ENCODE results near the gene JAKMIP1.

The JAKMIP1 gene

DNA sequence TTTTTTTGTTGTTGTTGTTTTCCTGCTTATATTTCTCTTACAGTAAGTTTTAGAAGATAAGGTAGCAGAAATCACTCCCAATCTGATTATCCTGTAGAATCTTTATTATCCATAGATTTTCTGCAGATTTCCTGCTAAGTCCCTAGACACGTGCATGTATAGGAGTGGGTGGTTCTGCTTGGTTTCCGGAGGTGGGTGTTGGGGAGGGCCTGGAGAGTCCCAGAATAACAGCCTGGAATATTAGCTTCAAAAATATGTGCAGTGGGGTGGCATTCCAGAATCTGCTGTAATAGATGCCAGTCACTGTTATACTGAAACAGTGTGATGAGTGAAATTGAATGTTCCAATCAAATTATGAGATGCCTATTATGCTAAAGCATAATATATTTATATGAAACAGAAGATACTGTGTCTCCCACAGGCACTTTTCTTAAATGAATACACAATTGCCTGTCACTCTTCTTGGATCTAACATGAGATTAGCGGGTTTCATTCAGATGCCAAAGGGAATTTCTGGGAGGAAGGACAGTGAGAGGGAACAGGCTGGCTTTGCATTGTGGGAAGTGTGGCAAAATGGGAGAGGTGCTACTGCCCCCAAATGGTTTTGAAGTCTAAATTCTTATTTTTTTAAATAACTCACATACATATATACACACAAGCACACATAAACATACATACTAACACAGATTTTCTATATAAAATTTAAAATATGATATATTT is 219.8 kb downstream of the JAKMIP1 start:
- peak in 1 of 2 experiments; percentile 12 for DNase-seq

DNA sequence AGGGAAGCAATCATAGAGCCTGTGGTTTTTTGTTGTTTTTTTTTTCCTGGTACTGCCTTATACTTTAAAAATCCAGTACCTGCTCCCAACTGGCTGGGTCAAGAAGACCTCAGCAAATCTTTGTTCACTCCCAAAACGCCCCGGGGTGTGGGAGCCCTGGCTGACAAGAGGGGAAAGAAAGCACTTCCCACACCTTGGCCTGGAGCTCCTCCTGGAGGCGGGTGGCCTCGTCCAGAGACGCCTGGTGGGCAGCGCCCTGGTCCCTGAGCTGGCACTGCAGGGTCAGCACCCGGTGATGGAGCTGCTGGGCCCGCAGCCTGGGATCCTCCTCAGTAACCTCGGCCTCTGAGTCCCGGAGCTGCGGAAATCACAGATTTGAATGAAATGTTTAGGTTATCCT is 220.4 kb downstream of the JAKMIP1 start:
- DNase-seq, result peak; percentile 5 to 15

DNA sequence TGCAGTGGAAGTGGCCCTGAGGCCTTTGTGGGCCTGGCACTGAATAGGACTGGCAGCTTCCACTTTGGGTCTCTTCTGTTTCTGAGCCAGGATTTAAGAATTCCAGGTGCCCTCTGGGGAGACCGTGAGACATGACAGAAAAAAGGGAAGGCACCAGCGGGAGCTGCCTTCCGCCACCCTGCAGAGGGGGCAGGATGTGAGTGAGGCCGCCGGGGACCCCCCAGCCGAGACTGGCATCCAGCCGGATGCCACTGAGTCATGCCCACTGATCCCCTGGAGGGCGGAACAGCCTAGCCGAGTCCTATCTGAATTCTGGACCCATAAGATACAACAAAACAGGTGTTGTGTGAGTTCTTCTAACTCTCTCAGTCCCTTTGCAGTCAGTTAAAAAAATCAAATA is 223.4 kb downstream of the JAKMIP1 start:
- DNase-seq, result no peak

DNA sequence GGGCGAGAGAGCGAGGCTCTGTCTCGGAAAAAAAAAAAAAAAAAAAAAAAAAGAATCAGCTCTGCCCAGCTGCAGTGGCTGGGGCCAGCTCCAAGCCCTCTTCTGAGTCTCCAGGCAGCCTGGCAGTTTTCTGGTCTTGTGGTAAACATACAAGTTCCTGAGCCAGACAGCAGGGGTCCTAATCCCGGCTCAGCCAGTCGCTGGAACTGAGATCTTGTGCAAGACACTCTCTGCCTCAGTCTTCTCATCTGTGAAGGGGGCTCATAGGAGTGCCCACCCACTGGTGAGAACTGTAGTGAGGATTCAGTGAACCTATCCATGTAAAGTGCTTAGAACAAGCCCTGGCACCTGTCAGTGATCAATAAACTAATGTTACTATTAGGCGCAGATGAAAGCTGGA is 223.9 kb downstream of the JAKMIP1 start:
- DNase-seq, result no peak

Measured in Kasumi-1 (cell line).